Neuron (in vitro differentiated cells): Measurements from ENCODE around the gene ARHGEF10L.

Experiments used
- H2AFZ ChIP-seq: one replicate; pipeline ENCODE4 v1.6.1; 2013; ENCODE audit warnings: low read depth, mild to moderate bottlenecking, inconsistent platforms, low read length, moderate library complexity
- H3K27me3 ChIP-seq: one replicate; pipeline ENCODE4 v1.6.1; 2013; ENCODE audit warnings: low read length; ENCODE audit not compliant: insufficient read depth
- H3K36me3 ChIP-seq: one replicate; pipeline ENCODE4 v1.6.1; 2013; ENCODE audit warnings: low read length; ENCODE audit not compliant: insufficient read depth
- H3K4me1 ChIP-seq: one replicate; pipeline ENCODE4 v1.6.1; 2013; ENCODE audit warnings: low read length; ENCODE audit not compliant: insufficient read depth
- H3K4me3 ChIP-seq: 2 replicates; pipeline ENCODE4 v1.5.1; 2013; ENCODE audit warnings: mild to moderate bottlenecking, low read length, moderate library complexity
- H3K9me3 ChIP-seq: one replicate; pipeline ENCODE4 v1.6.1; 2013; ENCODE audit warnings: low read length

ARHGEF10L gene

DNA sequence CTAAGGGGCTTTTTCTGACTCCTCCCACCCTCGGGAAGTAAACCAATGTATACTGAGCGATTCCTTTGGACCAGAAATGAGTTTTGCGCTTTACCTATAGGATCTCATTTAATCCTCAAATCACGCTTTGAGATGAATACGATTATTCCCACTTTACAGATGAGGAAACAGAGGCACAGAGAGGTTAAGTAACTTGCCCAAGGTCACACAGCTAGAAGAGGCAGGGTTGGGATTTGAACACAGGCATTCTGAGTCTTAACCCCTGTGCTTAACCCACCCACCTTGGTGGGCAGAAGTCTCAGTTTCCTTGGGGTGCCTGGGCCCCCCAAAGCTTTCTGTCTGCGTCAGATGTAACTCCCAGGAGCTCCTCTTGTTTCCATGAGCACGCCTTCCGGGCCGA, 129.8 kb downstream of the ARHGEF10L start:
- H2AFZ ChIP-seq: no peak overlapping the region
- no peak overlapping the region for H3K4me3 ChIP-seq
- H3K9me3 ChIP-seq: no peaks in the 10 kb centered on the region
- H3K36me3 ChIP-seq: peaks cover 19% of the 10 kb centered on the region
- H3K4me1 ChIP-seq: peaks cover 32% of the 10 kb centered on the region
- H3K27me3 ChIP-seq: no peaks in the 10 kb centered on the region

DNA sequence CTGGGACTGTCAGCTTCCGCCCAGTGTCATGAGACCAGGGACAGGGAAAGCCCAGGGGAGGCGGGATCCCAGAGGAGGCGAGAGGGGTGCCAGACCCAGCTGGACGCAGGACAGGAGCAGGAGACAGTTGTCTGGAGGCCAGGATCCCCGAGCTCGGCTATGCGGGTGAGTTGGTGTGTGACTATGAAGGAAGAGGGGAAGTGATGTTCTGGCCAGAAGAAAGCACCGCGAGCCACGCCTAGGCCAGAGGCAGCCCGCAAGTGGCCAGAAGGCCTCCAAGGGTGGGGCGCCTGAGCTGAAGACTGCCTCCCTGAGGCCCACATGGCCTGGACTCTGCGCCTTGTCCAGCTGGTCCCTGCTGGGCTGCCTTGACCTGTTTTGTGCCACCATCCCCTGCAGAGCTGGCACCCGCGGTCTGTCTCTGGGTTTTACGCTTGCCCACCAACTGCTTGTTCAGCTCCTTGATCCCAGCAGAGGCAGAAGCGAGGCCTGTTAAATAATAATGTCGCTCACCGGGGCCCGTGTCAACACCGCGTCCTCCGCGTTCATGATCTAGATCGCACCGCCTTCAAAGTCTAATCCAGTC, 130.5 kb downstream of the ARHGEF10L start:
- H3K4me1 ChIP-seq: peaks cover 32% of the 10 kb centered on the region
- peaks cover 13% of the 10 kb centered on the region for H3K36me3 ChIP-seq
- no peak overlapping the region for H2AFZ ChIP-seq
- H3K27me3 ChIP-seq: no peaks in the 10 kb centered on the region
- no peaks in the 10 kb centered on the region for H3K9me3 ChIP-seq
- H3K4me3 ChIP-seq: no peak overlapping the region

DNA sequence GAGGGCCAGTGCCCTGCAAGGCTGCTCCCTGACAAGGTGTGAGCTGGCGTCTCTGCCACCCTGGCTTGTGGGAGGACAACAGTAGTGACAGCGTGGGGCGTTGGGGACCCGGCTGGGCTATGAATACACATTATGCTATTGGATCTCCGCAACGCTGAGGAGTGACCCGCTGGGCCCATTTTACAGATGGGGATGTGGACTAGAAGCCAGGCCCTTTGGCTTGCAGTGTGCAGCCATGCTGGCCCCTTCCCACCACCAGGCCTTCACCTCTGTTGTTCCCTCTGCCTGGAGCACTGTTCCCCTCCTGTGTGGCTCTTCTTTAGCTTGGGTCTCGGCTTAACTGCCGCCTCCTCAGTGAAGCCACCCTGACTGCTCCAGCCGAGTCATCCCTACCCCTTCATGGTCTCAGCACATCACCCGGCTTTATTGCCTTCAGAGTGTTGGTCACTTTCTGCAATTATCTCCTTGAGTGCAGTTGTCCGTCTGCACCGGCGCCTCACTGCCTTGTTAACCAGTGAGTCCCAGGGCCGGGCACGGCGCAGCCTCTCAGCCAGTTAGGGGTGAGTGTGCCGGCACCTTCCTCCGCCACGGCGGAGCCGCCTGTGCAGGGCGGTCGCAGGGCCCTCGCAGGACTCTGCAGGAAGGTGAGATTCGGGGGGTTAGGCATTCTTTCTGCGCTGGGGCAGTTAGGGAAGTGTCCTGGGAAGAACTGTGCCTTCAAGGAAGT, 131.3 kb downstream of the ARHGEF10L start:
- Histone ChIP-seq H3K27me3 (no peaks in the 10 kb centered on the region), H3K4me1 (peaks cover 32% of the 10 kb centered on the region), H2AFZ (no peak overlapping the region)

DNA sequence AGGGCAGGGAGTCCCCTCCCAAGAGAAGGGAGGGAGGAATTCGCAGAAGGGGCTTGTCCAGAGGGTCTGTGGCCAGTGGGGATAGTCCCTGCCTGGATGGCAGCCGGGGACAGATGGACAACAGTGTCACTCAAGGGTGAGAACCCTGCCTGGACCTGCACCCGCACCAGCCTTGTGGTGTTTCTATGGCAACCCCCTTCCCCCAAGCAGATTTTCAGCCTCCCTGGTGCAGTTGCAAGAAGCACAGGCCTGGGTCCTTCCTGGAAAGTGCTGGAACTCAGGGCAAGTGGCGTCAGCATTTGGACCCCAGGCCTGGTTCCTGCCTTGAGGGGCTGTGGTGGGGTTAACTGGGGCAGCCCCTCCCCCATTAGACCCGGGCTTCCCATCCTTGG, 131.8 kb downstream of the ARHGEF10L start:
- no peak overlapping the region for H2AFZ ChIP-seq
- H3K27me3 ChIP-seq: no peaks in the 10 kb centered on the region
- H3K36me3 ChIP-seq: no peaks in the 10 kb centered on the region
- peaks cover 32% of the 10 kb centered on the region for H3K4me1 ChIP-seq
- no peaks in the 10 kb centered on the region for H3K9me3 ChIP-seq
- no peak overlapping the region for H3K4me3 ChIP-seq

More for the DNA sequence above, 131.3 kb downstream of the ARHGEF10L start:
- H3K4me3 ChIP-seq: no peak overlapping the region
- peaks cover 5% of the 10 kb centered on the region for H3K36me3 ChIP-seq
- no peaks in the 10 kb centered on the region for H3K9me3 ChIP-seq

DNA sequence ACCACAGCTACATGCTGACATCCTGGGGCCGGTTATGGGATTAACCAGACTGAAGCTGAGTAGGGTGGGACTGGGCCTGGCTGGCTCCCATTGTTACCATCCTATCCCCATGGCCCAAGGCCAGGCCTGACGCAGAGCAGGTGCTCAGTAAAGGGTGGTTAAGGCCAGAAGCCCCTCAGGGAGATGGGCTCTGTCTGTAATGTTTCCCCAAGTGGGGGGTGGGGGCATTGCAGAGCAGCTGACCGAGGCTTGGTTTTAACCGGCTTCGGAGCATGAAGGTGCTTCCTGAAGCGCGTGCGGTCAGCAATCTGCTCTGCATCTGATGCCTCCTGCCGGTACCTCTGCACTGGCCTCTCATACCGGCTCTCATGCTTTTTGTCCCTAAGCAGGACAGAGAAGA, 132.2 kb downstream of the ARHGEF10L start:
- no peaks in the 10 kb centered on the region for H3K27me3 ChIP-seq
- H3K4me1 ChIP-seq: peaks cover 32% of the 10 kb centered on the region
- H3K9me3 ChIP-seq: no peaks in the 10 kb centered on the region
- H3K36me3 ChIP-seq: no peaks in the 10 kb centered on the region
- H3K4me3 ChIP-seq: no peak overlapping the region
- H2AFZ ChIP-seq: no peak overlapping the region

DNA sequence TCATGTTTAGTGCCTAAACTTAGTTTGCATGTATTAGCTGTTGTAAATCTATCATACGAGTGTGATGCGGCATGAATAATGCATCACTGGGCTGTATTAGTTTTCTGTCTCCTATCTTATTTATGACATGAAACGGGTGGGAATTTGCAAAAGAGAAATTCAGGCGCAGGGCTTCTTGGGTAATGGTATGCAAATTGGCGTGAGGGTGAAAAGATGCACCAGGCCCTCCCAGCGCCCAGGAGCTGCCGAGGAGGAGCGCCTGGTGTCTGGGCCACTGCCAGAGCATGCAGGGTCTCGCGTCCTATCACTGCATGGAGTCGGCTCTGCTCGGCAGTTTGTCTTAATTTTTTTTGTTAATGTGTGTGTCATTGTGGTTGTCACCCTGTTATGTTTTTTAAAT, 132.7 kb downstream of the ARHGEF10L start:
- H3K4me1 ChIP-seq: peaks cover 32% of the 10 kb centered on the region
- no peak overlapping the region for H2AFZ ChIP-seq
- H3K4me3 ChIP-seq: no peak overlapping the region
- no peaks in the 10 kb centered on the region for H3K36me3 ChIP-seq
- H3K9me3 ChIP-seq: no peaks in the 10 kb centered on the region
- no peaks in the 10 kb centered on the region for H3K27me3 ChIP-seq

DNA sequence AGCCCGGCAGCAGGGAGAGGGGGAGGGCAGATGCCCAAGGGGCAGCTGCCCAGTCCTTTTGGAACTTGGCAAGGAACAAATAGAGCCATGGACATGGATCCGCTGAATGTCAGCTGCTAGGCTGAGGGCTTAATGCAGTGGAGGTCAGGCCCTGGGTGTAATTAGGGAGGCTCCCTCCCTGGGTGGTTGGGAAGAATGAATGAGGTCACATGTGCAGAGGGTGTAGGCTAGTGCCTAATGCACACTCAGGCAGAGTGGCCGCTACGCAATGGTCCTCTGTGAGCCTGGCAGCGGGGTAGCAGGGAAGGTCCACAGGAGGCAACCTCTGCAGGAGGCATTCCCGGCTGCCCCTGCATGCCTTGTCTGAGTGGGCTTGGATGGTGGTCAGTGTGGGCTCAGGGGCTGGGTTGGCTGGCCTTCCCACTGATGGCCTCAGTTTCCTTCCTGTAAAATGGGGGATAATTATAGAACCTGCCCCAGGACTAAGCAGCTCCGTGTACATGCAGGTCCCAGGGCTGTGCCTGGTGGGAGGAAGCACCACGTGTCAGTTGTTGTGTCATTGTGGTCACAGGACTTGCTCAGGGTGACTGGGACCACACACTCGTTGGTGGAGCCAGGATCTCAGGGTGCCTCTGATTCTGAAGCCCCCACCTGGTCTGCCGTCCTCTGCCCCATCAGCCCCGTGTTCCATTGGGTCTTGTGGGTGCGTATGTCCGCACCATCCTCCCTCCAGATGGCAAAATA, 134.0 kb downstream of the ARHGEF10L start:
- H3K4me3 ChIP-seq: no peak overlapping the region
- H3K36me3 ChIP-seq: no peaks in the 10 kb centered on the region
- no peak overlapping the region for H2AFZ ChIP-seq
- peaks cover 32% of the 10 kb centered on the region for H3K4me1 ChIP-seq
- H3K9me3 ChIP-seq: no peaks in the 10 kb centered on the region
- no peaks in the 10 kb centered on the region for H3K27me3 ChIP-seq

DNA sequence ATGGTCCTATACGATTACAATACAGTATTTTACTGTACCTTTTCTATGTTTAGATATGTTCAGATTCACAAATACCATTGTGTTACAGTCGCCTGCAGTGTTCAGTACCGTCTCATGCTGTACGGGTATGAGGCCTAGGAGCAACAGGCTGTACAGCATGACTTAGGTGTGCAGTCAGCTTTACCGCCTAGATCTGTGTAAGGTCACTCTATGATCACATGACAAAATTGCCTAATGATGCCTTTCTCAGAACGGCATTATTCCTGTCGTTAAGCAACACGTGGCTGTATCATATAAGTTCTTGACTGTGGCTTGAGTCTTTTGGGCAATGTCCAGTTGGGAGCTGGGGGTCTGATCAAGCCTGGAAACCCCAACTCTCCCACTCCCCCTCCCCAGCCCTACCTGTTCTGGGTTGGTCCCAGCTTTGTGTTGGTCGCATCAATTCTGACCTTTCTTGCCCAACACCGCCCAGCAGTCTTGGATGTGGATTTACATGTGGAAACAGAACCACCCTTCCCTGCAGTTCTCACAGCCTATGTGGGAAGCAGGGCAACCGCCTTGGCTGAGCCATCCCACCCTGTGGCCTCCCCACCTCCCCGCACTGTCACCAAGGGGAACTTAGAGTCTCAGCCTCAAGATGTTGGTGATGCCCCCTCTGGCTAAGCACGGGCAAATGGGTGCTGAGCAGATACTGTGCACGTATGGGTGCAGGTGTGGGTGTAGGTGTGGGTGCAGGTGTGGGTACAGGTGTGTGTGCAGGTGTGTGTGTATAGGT, 135.4 kb downstream of the ARHGEF10L start:
- no peak overlapping the region for H3K4me3 ChIP-seq
- peaks cover 32% of the 10 kb centered on the region for H3K4me1 ChIP-seq
- no peaks in the 10 kb centered on the region for H3K27me3 ChIP-seq
- H2AFZ ChIP-seq: no peak overlapping the region
- H3K36me3 ChIP-seq: no peaks in the 10 kb centered on the region
- no peaks in the 10 kb centered on the region for H3K9me3 ChIP-seq

DNA sequence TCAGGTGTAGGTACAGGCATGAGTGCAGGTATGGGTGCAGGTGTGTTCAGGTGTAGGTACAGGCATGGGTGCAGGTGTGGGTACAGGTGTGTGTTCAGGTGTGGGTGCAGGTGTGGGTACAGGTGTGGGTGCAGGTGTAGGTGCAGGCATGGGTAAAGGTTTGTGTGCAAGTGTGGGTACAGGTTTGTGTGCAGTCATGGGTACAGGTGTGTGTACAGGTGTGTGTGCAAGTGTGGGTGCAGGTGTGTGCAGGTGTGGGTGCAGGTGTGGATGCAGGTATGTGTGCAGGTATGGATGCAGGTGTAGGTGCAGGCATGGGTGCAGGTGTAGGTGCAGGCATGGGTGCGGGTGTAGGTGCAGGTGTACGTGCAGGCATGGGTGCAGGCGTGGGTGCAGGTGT, 136.2 kb downstream of the ARHGEF10L start:
- no peaks in the 10 kb centered on the region for H3K27me3 ChIP-seq
- H3K4me3 ChIP-seq: no peak overlapping the region
- H3K9me3 ChIP-seq: no peaks in the 10 kb centered on the region
- H3K36me3 ChIP-seq: no peaks in the 10 kb centered on the region
- no peak overlapping the region for H2AFZ ChIP-seq
- H3K4me1 ChIP-seq: peaks cover 30% of the 10 kb centered on the region

DNA sequence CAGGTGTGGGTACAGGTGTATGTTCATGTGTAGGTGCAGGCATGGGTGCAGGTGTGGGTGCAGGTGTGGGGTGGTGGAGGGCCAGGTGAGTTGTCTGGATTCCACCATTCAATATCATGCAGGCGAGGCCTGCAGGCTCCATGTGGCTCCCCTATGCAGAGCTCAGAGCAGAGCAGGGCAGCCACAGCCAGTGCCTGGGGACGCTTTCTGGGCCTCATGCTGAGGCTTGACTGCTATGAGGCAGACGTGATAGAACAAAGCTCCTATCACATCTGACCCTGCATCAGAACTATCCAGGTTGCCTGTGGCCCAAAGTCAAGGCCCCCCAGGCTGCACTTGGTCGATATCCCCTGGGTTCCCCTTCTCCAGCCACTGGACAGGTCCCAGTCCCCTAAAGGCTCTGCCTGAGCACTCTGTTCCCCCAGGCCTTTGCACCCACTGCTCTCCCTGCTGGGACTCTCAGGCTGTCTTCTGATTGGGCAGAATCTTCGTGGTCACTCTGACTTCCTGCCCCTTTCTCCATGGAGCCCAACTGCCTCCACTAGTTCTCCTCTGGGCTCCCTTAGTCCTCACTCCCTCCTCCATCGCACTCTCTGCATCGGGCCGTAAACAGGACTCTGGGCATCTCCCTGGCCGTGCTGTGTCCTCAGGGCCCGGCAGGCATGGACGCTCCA, 137.0 kb downstream of the ARHGEF10L start:
- no peak overlapping the region for H3K4me3 ChIP-seq

DNA sequence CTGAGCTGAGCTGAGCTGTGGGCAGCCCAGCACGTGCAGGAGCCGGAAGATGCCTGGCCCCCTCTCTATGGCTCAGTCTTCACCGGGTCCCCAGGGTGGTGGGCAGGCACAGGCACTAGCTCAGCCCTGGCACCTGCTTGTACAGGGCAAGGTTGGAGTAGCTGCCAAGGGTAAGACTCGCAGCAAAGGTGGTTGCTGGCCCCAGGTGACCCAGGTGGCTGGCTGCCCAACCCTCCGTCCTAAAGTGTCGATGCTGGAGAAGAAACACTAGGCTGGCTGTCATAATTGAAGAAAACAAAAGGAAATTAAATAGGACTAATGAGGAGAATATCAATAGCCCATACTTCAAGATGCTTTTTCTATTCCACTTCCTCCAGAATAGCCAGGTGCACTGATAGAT, 138.5 kb downstream of the ARHGEF10L start:
- Histone ChIP-seq H3K36me3 (peaks cover 4% of the 10 kb centered on the region), H3K27me3 (no peaks in the 10 kb centered on the region), H3K4me1 (peaks cover 20% of the 10 kb centered on the region), H2AFZ (no peak overlapping the region), H3K4me3 (no peak overlapping the region), H3K9me3 (no peaks in the 10 kb centered on the region)

More for the DNA sequence above, 137.0 kb downstream of the ARHGEF10L start:
- H3K4me1 ChIP-seq: peaks cover 23% of the 10 kb centered on the region
- H3K36me3 ChIP-seq: peaks cover 4% of the 10 kb centered on the region
- no peaks in the 10 kb centered on the region for H3K27me3 ChIP-seq
- no peak overlapping the region for H2AFZ ChIP-seq
- H3K9me3 ChIP-seq: no peaks in the 10 kb centered on the region

DNA sequence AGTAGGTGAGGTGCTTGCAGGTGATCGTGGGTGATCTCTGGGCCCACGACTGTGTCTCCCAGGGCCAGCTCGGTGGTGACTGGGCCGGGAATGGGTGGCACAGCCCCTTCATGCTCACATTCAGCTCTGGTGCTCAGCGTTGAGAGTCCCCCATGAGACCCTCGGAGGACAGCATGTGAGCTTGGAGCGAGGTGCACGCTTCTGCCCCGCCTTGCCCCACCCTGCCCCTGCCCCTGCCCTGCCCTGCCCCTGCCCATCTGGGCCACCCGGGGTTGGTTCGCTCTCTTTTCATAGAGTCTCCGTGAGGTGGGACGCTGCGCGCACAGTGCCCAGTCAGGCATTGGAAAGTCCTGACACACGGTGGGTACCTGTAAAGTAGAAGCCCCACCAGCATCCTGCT, 140.4 kb downstream of the ARHGEF10L start:
- H3K9me3 ChIP-seq: no peaks in the 10 kb centered on the region
- no peak overlapping the region for H3K4me3 ChIP-seq
- H3K27me3 ChIP-seq: no peaks in the 10 kb centered on the region
- H3K36me3 ChIP-seq: peaks cover 4% of the 10 kb centered on the region
- H3K4me1 ChIP-seq: peaks cover 17% of the 10 kb centered on the region
- no peak overlapping the region for H2AFZ ChIP-seq
